GM18526 (cell line): ENCODE measurements around the gene USP47.

ENCODE experiments used
- POLR2A ChIP-seq: IDR thresholded peaks from 3 replicates; pipeline ENCODE4 v1.6.1; 2011; ENCODE audit not compliant: insufficient read length; ENCODE audit errors: extremely low read depth

Gene USP47

DNA sequence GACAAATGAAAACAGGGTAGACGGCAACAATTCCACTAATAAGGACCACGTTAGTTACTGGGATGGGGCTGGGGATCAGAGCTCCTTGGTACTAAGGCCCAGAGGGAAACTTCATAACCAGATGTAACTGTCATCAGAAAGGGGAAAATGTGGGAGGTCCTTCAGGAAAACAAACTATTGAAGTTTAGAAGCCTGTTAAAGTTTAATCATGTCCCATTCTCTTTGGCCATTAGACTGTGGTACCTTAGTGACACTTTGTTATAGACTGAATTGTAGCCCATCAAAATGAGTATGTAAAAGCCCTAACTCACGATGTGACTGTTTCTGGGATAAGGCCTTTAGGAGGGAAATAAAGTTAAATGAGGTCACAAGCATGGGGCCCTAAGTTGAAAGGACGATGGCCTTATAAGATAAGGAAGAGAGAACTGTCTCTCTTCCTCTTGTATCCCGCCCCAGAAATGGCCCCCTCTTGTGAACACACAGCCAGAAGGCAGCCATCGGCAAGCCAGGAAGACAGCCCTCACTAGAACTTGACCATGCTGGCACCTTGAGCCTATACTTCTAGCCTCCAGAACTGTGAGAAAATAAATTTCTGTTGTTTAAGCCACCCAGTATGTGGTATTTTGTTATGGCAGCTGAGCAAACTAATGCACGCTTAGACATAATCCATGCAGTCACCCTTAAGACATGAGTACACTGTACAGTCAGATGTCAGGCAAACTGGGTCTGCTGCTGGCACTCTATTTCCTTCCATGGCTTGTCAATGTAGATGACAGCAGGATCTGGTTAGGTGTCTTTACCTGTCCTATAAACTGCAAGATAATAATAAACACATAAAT lies 26.9 kb upstream of the USP47 start:
- no peak for TF ChIP-seq POLR2A

DNA sequence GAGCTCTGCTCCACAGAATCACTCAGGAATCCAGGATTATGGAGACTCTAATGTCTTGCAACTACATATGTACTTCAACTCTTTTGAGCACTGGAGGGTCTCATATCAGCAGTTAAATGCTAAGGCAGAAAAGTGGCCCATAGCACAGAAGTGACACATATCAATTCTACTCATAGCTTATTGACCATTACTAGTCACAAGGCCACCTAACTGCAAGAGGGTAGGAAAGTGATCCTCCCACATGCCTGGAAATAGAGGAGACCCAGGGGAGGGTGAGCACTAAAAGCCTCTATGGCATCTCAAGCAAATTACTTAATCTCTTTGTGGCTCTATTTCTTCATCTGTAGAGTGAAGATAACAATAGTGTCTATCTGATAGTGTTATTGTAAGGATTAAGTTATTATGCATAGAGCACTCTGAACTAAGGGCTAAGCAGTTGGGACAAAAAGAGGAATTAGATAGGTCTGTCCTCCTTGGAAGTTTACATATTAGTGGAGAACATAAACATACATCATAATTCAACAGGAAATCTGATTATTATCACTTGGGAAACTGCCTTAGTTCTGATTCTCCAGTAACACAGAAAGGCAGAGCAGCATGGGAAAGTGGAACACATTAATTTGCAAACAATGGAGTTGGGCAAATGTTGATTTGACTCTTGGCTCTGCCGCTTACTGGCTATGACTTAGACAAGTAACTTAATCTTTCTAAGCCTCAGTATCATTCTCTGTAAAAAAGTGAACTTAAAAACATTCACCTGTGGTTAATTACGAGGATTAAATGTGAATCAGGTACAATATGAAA lies 25.1 kb upstream of the USP47 start:
- no peak for TF ChIP-seq POLR2A

DNA sequence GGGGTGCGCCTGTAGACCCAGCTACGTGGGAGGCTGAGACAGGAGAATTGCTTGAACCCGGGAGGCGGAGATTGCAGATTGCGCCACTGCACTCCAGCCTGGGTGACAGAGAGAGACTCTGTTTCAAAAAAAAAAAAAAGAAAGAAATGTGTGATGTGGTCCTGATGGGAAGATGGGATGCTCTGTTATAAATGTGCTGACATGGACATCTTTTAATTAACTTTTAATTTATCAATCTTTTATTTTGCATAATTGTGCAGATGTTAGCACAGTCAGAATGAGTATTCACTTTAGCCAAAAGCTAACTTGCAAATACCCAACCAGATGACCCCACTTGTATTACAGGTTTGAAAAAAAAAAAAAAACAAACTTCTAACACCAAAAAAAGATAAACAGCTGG lies 23.8 kb upstream of the USP47 start:
- no peak for TF ChIP-seq POLR2A

DNA sequence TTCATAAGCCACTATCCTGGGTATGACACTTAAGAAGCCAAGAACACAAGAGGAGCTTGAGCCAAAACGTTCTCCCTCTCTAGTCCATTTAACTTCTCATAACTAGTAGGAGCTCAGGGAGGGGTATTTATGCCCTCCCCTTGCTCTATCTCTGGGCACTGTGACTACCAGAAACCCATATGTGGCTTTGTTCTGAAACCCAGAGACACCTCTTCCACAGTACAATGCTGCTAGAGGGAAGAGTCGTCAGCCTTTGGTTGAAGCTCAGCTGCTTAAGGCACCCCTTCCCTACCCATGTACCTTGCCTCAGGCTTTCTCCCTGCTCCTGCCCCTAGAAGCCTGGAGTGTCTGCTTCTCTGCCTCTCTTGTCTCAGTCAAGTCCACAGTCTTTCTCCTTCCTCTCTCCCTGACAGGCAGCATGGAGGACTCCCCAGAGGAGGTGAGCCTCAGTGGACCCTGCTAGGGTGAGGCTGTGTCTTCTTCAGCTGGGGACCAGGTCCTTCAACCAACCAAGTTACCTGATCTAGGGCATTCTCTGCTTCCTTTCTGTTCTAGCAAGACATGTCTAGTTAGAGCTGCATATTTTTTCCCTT lies 23.1 kb upstream of the USP47 start:
- no peak for TF ChIP-seq POLR2A

DNA sequence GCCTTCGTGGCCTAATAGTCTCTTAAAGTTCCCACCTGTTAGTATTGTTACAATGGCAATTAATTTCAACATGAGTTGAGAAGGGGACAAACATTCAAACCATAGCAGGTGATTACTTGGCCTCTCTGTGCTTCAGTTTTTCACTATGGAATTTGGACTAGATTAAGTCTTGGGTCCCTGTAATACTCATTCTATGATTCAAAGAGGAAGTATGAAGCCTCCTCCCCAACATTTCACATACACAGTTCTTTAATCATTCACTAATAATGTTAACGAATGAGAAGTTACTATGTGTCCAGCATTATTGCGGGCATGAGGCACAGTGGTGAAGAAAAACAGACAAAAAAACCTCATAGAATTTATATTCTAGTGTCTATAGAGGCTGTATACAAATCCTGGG lies 19.9 kb upstream of the USP47 start:
- TF ChIP-seq POLR2A: no peak

DNA sequence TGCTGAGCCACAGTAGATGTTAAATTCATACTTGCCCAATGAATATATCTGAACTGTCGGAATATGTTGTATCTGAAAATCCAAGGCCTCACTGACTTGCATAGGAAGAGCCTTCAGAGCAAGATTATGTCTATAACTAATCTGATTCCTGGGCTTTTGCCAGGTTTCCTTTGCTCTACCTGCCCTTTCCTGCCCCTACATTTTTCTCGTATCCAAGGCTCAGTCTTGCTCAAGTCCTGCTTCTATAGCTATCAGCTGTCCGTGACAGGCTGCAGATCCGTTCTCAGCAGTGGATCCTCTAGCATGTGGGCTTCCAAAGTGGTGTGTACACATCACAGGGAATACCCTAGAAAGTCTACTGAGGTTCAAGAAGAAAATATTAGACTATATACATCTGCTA lies 18.8 kb upstream of the USP47 start:
- TF ChIP-seq POLR2A: no peak

DNA sequence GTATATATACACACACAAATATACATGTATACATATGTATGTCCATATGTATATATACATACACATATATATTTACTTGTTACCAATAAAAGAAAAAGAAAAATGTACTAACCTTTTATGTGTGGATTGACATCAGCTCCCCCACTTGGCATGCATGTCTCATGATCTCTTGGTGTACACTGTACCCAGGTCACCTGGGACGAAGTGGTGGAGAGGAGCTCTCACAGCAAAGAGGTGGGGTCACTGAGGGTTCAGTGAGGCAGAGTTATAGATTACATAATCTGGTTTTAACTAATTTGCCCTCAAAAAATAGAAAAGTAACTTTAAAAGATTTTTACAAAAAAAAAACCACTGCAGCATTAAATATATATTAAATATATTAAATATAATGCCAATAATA lies 15.5 kb upstream of the USP47 start:
- no peak for TF ChIP-seq POLR2A

DNA sequence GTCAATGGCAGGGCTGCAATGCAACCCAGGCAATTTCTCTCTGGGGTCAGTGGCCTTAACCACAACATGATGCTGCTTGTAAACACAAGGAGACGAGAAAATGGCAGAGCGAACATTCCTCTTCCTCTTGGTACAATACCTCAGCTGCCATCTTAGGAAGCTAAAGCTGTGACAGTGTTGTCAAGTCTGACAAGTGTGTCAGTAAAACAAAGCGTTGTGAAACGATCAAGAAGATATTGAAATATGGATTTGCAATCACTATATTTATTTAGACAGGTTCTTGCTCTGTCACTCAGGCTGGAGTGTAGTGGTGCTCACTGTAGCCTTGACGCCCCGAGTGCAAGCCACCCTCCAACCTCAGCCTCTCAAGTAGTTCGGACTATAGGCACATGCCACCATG lies 14.5 kb upstream of the USP47 start:
- no peak for TF ChIP-seq POLR2A

DNA sequence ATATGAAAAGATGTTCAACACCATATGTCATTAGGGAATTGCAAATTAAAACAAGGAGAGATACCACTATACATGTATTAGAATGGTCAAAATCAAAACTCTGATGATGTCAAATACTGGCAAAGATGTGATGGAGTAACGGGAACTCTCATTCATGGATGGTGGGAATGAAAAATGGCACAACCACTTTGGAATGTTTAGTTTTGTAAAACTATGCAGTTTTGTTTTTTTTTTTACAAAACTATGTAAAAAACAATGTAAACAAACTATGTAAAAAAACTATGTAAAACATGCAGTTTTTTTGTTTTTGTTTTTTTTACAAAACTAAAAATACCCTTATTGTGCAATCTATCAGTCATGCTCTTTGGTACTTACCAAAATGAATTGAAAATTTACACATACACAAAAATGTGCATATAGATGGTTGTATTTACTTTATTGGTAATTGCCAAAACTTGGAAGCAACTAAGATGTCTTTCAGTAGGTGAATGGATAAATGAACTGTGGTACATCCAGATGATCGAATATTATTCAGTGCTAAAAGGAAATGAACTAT lies 5.0 kb upstream of the USP47 start:
- TF ChIP-seq POLR2A: no peak

DNA sequence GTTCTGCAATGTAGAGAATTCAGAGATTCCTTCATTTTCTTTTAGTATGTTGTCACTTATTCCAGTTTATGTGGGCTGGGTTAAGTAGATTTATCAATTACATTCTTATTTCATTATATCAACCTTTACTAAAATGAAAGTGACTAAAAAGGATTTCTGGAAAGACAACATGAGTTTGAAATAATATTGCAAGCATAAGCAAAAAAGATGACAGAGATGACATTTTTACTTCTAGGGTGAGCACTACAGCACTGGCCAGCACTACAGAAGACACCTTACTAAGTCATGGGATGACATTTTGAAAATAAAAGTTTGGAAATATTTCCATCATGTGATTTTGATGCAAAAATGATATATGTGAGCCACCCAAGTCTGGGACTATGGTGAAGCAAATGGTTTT lies 2.1 kb upstream of the USP47 start:
- no peak for TF ChIP-seq POLR2A

DNA sequence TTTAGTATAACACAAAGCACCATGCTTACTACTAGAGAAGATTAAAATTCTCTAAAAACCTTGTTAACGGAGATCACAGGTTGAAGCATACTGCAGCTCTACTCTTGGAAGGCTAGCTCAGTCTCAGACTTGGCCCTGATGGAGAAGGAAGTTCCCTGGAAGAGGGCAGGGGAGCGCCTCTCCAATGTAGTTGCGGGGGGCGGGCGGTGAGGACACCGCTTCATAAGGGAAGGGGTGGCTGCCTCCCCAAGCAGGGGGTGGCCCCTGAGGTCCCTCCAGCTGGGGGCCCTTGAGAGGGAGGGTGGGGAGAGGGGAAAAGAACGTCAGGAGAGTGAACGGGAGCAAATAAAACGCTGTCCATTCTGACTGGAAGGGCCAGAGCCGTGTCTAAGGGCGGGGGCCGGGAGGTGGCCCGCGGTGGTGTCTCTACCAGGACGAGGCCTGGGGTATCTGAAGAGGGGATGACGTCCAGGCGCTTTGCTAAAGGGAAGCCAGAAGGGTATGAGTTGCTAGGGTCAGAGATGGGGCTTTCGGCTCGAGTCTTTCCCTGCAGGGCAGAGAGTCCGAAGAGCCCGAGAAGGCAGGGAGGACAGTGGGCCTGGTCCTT lies 553 bp upstream of the USP47 start:
- no peak for TF ChIP-seq POLR2A

DNA sequence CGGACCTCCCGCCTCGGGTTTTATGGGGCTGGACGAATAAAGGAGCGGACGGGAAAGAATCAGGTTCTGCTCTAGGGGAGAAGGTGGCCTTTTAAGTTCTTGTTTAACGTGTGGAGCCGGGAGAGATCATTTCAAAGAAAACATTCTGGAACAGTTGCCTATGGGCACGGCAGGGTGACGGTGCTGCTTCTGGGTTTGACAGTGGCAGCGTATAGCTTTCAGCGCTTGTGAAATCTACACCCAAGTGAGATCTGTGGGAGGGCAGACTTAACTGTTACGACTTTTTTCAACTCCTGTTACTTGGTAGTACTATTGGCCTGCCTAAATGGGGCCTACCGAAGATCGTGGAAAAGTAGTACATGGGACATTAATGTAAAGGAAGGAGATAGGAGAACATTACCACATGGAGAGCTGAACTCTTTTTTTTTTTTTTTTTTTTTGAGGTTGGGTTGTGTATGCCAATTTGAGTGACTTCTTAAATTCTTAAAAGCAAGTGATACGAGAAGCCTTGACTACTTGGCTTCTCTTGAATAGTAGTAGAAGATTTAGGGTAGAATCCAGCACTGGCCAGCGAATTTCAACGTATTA lies 743 bp downstream of the USP47 start:
- TF ChIP-seq POLR2A: no peak

DNA sequence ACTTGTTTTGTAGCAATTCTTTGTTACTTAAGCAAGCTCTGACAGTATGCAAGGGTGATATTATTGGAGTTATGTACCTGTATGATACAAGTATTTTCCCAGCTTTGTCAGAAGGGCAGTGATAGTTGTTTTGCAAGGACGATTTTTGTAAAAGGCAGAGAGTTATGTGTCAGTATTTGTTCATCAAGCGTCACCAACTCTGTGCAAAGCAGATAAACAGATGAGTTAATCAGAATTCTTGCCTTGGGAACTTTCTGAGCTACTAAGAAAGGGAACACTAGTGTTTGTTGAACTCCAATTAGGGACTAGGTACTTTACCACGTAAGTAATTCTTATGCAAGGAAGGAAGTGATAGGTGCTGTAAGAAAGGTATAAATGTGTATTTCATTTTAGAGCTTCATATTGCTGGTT lies 1.4 kb downstream of the USP47 start:
- TF ChIP-seq POLR2A: no peak

DNA sequence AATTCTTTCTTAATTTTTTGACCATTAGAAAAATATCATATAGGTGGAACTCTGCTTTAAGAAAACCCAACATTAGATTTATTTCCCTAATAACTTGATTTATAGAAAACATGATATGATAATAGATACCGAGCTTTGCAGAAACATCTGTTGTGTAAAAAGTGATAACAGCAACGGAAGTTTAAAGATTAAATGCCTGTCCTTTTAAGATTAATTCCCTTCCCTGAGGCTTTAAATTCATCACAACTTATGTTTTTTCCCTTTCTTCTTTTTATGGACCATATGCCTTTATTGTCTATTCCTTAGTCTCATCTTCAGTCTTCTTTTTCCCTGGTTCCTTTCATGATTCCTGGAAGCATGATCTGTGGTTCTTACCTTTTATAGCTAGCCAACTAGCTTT lies 1.9 kb downstream of the USP47 start:
- no peak for TF ChIP-seq POLR2A

DNA sequence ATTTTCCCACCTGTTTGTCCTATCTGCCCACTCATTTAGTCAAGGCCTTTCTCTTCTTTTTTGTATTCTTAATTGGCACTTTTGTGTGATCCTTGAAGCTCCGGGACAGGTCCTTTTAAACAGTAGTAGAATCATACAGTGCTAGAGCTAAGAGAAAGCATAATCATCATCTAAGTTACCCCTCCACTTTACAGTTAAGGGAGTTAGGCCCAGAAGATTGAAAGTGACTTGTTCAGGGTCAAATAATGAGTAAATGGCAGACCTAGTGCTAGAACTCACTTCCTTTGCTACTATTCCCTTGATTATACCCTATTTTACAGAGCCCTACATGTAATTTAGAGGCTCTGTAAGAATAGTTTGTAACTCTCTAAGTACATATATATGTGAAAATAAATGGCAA lies 2.5 kb downstream of the USP47 start:
- no peak for TF ChIP-seq POLR2A
